ES-I3 (cell line): ENCODE results near the gene ASCL3.
A peak's percentile ranks its signal among the peaks of the same experiment; 100 is the strongest.
"Not testable (repeated sequence)": the region's sequence is repeated elsewhere in the genome, so short reads cannot be mapped to it uniquely, and the experiment has no call there.

Source experiments
- H3K36me3 ChIP-seq: 2 replicates; pipeline ENCODE4 v1.6.1; 2013; ENCODE audit warnings: mild to moderate bottlenecking, low read length, control low read depth, moderate library complexity; ENCODE audit not compliant: insufficient read depth
- H3K4me1 ChIP-seq: 2 replicates; pipeline ENCODE4 v1.6.1; 2013; ENCODE audit warnings: mild to moderate bottlenecking, control low read depth, low read length; ENCODE audit not compliant: insufficient read depth
- H3K9ac ChIP-seq: 2 replicates; pipeline ENCODE4 v1.6.1; 2013; ENCODE audit warnings: low read depth, mild to moderate bottlenecking, low read length, moderate library complexity
- H3K9me3 ChIP-seq: 2 replicates; pipeline ENCODE4 v1.6.1; 2013; ENCODE audit warnings: mild to moderate bottlenecking, low read length, moderate library complexity; ENCODE audit not compliant: control insufficient read depth, insufficient read depth

ASCL3 gene

DNA sequence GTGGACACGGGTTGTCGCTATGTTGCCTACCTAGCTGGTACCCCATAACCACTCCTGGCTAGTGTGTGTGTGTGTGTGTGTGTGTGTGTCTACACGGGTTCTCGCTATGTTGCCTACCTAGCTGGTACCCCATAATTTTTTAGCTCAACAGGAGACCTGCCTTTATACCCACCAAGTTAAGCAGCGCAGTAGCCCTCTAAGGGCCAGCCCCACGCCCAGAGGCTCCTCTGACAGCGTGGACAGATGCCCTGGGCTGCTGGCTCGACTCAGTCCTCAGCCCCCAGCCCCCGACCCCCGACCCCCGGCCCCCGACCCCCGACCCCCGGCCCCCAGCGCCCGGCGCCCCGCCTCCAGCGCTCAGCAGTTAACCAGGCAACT lies 32.2 kb downstream of the ASCL3 start:
- Histone ChIP-seq H3K9me3 (no peaks in the 10 kb centered on the region), H3K9ac (peak overlapping the region; percentile 59; the same call in 1 of the 2 replicates), H3K4me1 (peaks cover 3% of the 10 kb centered on the region; the same call in 1 of the 2 replicates), H3K36me3 (0 out of 2 replicates have a peak, but pooled peaks cover 5% of the 10 kb centered on the region)

- Histone ChIP-seq H3K36me3 (no peaks in the 10 kb centered on the region), H3K9me3 (no peaks in the 10 kb centered on the region), H3K4me1 (no peaks in the 10 kb centered on the region; the same call in 1 of the 2 replicates), H3K9ac (no peak overlapping the region)
These were observed 34.7 kb downstream of the ASCL3 start for GRCh38 chr11:8908099-8908498.

GRCh38 chr11:8907116-8907515 lies 35.7 kb downstream of the ASCL3 start:
- Histone ChIP-seq H3K4me1 (no peaks in the 10 kb centered on the region), H3K9me3 (no peaks in the 10 kb centered on the region), H3K9ac (no peak overlapping the region), H3K36me3 (no peaks in the 10 kb centered on the region)

- Histone ChIP-seq H3K36me3 (no peaks in the 10 kb centered on the region), H3K4me1 (no peaks in the 10 kb centered on the region), H3K9me3 (no peaks in the 10 kb centered on the region)
These were observed 37.2 kb downstream of the ASCL3 start for GRCh38 chr11:8905528-8906165.

GRCh38 chr11:8899119-8899753 lies 43.6 kb downstream of the ASCL3 start:
- no peaks in the 10 kb centered on the region for H3K9me3 ChIP-seq
- H3K9ac ChIP-seq, result no peak overlapping the region
- no peaks in the 10 kb centered on the region for H3K4me1 ChIP-seq
- H3K36me3 ChIP-seq, result no peaks in the 10 kb centered on the region

More at GRCh38 chr11:8905528-8906165, 37.2 kb downstream of the ASCL3 start:
- H3K9ac ChIP-seq, result no peak overlapping the region

DNA sequence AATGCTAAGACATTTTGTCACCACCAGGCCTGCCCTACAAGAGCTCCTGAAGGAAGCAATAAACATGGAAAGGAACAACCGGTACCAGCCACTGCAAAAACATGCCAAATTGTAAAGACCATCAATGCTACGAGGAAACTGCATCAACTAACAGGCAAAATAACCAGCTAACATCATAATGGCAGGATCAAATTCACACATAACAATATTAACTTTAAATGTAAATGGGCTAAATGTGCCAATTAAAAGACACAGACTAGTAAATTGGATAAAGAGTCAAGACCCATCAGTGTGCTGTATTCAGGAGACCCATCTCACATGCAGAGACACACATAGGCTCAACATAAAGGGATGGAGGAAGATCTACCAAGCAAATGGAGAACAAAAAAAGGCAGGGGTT lies 51.6 kb downstream of the ASCL3 start:
- not testable (repeated sequence) for H3K9me3 ChIP-seq, H3K4me1 ChIP-seq, H3K36me3 ChIP-seq, H3K9ac ChIP-seq
